ENCODE data around the gene ANKFY1.

DNA sequence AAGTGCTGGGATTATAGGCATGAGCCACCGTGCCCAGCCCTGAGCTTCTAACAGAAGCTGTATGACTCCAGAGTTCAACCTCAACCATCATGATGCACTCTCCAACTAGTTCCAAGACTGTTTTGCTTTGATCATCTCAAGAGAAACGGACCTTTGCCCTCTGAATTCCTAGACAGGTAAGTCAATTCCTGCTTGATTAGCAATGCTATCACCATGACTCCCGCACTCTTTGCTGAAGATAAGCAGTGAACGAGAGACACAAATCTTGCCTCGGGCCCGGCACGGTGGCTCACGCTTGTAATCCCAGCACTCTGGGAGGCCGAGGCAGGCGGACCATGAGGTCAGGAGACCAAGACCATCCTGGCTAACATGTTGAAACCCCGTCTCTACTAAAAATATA is 22.2 kb downstream of the ANKFY1 start:
- TF ChIP-seq, protein P1, sequence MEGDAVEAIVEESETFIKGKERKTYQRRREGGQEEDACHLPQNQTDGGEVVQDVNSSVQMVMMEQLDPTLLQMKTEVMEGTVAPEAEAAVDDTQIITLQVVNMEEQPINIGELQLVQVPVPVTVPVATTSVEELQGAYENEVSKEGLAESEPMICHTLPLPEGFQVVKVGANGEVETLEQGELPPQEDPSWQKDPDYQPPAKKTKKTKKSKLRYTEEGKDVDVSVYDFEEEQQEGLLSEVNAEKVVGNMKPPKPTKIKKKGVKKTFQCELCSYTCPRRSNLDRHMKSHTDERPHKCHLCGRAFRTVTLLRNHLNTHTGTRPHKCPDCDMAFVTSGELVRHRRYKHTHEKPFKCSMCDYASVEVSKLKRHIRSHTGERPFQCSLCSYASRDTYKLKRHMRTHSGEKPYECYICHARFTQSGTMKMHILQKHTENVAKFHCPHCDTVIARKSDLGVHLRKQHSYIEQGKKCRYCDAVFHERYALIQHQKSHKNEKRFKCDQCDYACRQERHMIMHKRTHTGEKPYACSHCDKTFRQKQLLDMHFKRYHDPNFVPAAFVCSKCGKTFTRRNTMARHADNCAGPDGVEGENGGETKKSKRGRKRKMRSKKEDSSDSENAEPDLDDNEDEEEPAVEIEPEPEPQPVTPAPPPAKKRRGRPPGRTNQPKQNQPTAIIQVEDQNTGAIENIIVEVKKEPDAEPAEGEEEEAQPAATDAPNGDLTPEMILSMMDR (IDR thresholded peaks at IDR 0.05): no peak
- no peak for TF ChIP-seq POLR2A (IDR thresholded peaks at IDR 0.05)
